GM12892 (cell line): Measurements from ENCODE around the gene TM4SF20.
"Not testable (repeated sequence)": the region's sequence is repeated elsewhere in the genome, so short reads cannot be mapped to it uniquely, and the experiment has no call there.

ENCODE experiments used
- DNase-seq: peaks from one replicate; pipeline ENCODE4 v3.0.0; 2011; ENCODE audit not compliant: insufficient read length
- FAIRE-seq: peaks from 2 replicates; lab custom pipeline; 2011; peaks lifted over from hg19 to GRCh38; lab: Jason Lieb, UNC
- POLR2A ChIP-seq: IDR thresholded peaks from 2 replicates; pipeline ENCODE4 v1.6.1; 2011; ENCODE audit warnings: low read depth, low read length, control low read depth
- POLR2AphosphoS5 ChIP-seq: IDR thresholded peaks from 2 replicates; pipeline ENCODE4 v1.6.1; 2011; ENCODE audit warnings: low read depth, low read length, control low read depth
- TAF1 ChIP-seq: IDR thresholded peaks from 2 replicates; pipeline ENCODE4 v1.6.1; 2011; ENCODE audit warnings: low read depth, mild to moderate bottlenecking, control low read depth, low read length, borderline replicate concordance

TM4SF20 gene

DNA sequence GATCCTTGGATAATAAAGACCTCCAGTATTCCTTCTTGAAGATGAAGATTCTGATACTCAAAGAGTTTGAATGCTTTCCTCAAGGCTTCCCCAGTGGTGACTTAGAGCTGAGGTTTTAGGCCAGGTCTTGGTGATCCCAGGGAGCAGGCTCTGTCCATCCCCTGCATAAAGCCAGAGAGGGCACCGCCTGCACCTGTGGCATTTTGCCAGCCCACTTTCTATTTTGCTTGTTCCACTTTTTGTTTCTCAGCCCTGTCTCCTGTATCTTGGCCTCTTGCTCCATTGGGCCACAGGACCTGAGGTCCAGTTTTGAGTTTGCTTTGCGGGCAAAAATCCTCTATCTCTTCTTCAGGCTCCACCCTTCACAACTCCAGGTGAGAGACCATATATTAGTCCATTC is 15.3 kb upstream of the TM4SF20 start:
- no peak for TF ChIP-seq POLR2AphosphoS5
- TF ChIP-seq POLR2A: no peak
- no peak for TF ChIP-seq TAF1
- FAIRE-seq (no peak), DNase-seq (no peak)

DNA sequence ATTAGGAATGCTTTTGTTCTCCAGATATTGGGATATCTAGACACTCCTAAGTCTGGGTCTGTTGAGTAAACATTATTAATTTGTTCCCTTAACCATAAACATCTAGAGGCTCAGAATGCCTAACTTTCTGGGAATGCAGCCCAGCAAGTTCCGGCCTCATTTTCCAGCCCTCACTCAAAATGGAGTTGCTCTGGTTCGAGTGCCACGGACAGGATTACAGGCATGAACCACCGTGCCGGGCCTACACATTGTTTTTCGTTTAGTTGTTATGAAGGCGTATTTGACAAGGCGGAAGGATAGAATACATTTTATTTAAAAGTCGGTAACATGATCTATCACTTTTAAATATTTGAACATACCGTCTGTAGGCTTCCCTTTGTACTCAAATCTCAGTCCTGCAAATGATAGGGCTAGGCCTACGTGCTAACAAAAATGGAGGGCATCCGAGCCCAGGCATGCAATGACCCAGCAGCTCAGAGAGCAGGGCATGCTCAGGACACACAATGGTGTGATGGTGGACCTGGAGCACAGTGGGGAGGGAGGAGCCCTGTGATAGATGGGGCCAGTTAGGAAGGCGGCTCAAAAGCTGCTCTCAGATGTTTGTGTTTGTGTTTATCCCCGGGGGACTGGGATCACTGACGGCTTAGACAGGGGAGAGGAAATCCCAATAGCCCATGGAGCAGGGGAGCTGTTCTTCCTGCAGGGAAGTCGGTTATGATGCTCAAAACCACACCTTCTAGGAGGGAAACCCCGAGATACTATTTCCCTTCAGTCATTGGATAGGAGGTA is 11.6 kb upstream of the TM4SF20 start:
- TF ChIP-seq POLR2AphosphoS5 (no peak), POLR2A (no peak), TAF1 (no peak)
- DNase-seq: no peak
- FAIRE-seq: no peak

DNA sequence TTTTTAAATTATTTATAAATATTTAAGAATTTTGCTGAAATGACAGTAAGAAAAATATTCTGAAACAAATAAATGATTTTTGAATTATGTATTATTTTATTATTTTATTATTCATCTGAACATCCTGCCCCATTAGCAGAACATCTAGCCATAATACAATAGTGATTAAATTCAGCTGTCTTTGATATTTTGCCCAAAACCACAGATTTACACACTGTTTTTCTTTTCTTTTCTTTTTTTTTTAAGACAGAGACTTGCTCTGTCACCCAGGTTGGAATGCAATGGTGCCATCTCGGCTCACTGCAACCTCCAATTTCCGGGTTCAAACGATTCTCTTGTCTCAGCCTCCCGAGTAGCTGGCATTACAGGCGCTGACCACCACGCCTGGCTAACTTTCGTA is 10.6 kb upstream of the TM4SF20 start:
- FAIRE-seq (no peak), DNase-seq (no peak)
- TF ChIP-seq POLR2AphosphoS5 (no peak), POLR2A (no peak), TAF1 (no peak)

DNA sequence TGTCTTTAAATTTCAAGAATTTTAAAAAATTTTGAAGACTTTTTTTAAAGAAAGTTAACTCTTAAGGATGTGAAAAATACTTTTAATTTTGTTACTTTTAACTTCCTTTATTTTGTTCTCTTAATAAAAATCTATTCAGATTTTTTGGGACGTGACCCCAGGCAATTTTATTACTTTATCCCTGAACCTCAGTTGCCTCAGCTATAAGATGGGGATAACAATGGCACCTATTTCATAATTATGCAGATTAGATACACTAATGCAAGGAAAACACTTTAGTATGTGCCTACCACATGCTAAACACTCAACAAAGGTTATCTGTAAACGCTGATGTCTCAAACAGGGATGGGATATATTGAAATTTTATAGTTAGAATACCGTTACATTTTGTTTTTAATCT is 10.1 kb upstream of the TM4SF20 start:
- no peak for DNase-seq
- TF ChIP-seq POLR2AphosphoS5 (no peak), POLR2A (no peak), TAF1 (no peak)
- no peak for FAIRE-seq

DNA sequence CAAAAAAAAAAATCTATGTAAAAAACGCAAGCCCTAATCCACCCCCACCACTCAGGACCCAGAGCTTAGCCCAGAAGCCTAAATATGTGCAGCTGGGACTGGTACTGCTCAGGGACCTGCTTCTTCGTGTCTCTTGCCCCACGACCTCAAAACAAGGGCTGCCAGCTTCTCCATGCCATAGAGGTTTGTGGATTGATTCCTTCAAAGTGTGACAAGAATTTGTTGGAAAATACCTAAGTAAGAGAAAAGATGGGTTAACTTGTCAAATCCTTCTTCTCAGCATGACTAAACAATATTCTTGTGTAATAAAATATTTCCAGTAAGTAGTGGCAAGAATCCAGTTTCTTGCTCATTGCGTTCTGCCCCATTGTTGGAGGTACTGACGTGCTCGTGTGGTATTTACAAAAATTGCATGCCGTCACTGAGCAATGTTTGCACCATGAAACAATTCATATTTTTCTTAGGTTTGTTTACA is 9.5 kb upstream of the TM4SF20 start:
- FAIRE-seq (no peak), DNase-seq (no peak)
- TF ChIP-seq TAF1: no peak
- TF ChIP-seq POLR2AphosphoS5: no peak
- no peak for TF ChIP-seq POLR2A

DNA sequence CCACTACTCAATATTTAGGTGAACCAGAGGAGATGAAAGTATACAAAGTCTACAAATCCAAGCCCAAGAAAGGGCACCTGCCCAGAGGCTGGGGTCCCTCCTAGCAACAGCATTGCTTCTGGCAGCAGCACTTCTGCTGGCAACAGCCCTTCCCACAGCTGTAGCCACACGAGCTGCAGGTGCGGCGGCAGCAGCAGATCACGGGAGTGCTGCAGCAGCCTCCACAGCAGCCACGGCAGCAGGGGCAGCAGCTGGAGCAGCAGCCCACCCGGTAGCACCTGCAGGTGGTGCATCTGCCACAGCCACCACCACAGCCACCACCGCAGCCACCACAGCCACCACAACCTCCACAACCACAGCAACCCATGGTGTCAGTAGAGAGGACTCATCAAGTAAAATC is 8.5 kb upstream of the TM4SF20 start, which contains the start of gene SCYGR1:
Gene SCYGR1, minus strand, starts transcription at position 367 of the 400 bp plus-strand sequence. Its CDS starts 0 bp downstream, at position 367.
- DNase-seq: not testable (repeated sequence)

DNA sequence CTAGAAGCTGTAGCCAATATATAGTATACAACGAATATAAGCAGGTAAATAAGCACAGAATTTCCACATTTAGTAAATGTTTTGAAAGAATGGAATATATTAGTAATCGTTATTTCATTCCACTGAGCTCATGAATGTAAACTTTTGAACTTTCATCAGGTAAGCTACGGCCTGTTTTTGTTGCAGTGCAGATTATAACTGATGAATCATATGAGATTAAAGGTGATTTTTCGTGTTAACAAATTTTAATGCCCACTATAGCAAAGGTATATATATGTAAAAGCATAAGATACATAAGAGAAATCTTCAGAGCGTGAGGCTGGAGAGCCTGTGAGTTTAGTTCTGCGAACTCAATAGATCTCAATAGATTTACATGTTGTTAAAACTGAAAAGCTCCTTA is 7.5 kb upstream of the TM4SF20 start:
- TF ChIP-seq POLR2A: no peak
- no peak for TF ChIP-seq POLR2AphosphoS5
- TF ChIP-seq TAF1: no peak
- DNase-seq (no peak), FAIRE-seq (no peak)

More for the DNA sequence above, 8.5 kb upstream of the TM4SF20 start, which contains the start of gene SCYGR1:
- FAIRE-seq: not testable (repeated sequence)

DNA sequence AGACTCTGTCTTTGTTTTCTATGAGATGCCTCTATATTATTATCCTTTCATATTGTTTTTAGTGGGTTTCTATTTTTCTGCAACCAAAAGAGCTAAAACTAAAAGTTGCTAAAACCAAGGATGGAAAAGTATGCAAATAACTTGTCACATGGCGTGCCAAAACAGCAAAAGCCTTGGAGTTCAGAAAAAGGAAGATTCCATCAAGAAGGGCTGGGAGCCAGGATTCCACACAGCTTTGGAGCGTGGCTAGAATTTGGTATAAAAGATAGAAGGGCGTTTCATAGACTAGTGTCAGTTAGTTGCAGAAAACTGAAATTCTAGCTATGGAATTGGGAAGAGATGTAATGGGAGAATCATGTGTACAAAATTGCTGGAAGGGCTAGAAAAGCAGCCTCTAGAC is 4.6 kb upstream of the TM4SF20 start:
- TF ChIP-seq POLR2AphosphoS5 (no peak), POLR2A (no peak), TAF1 (no peak)
- DNase-seq (no peak), FAIRE-seq (no peak)

DNA sequence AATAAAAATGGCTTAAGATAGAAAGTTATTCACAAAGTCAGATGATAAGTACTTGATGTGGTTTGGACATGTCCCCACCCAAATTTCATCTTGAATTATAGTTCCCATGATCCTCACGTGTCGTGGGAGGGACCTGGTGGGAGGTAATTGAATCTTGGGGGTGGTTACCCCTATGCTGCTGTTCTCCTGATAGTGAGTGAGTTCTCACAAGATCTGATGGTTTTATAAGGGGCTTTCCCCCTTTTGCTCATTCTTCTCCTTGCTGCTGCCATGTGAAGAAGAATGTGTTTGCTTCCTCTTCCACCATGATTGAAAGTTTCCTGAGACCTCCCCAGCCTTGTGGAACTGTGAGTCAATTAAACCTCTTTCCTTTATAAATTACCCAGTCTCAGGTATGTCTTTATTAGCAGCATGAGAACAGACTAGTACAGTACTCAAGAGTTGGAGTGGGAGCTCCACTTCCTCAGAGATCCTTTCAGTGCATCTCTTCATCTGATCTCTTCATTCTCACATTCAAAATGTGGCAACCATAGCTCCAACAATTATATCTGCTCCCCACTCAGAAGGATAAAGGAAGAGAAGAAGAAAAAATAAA is 3.2 kb upstream of the TM4SF20 start:
- not testable (repeated sequence) for DNase-seq, FAIRE-seq

DNA sequence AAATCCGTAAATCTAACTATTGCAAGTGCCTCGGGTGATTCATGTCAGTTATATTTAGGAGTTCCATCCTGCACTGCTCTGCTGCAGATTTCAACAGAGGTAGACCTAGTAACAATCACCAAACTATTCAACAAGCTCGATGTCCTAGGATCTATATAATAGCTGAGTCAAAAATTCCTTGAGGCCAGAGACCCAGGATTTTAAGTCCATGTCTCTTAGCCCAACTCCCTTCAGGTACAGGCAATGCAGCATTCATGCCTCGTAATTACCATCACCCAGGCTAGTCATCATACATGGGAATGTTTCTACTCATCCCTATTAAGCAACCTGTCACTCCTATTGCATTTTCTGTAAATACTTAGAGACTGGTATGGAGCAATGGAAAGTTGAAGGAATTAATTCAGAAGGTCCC is 729 bp downstream of the TM4SF20 start:
- FAIRE-seq (no peak), DNase-seq (no peak)
- TF ChIP-seq POLR2A (no peak), TAF1 (no peak), POLR2AphosphoS5 (no peak)

DNA sequence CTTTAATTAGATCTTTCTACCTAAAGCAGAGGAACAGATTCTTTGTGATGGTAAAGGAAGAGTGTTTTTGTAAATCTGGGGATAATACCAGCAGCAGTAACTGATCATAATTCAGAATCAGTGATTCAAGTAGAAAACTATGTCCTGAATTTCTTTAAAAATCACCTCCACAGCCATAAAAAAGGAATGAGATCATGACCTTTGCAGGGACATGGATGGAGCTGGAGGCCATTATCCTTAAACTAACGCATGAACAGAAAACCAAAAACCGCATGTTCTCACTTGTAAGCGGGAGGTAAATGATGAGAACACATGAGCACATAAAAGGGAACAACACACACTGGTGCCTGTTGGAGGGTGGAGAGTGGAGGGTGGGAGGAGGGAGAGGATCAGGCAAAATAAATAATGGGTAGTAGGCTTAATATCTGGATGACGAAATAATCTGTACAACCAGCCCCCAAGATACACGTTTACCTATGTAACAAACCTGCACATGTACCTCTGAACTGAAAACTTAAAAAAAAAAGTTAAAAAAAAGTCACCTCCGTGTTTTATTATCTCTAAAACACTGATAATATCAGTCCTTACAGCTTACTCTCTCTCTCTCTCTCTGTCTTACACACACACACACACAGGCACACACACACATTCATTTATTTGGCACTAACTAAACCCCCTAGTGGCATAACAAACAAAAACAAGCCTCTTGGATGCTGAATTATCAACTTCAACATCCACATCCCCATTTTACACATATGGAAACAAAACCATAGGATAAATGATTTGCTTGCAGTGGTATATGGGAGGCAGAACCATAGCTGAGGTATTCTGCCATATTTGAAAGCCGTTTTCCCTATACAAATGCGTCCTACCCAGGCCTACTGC is 1.4 kb downstream of the TM4SF20 start:
- no peak for DNase-seq
- peak; percentile 44 for FAIRE-seq
- TF ChIP-seq POLR2AphosphoS5 (no peak), POLR2A (no peak), TAF1 (no peak)
